ENCODE measurements around the gene TXNDC15. TPM values are rescaled to one million over a fixed set of nuclear protein-coding genes. Genes with fewer than 3 reads are reported as not detected.

TXNDC15 gene
- total and polyA plus RNA-seq, 4 donors, result 29.3 to 53.1 (median 44.2) TPM

DNA sequence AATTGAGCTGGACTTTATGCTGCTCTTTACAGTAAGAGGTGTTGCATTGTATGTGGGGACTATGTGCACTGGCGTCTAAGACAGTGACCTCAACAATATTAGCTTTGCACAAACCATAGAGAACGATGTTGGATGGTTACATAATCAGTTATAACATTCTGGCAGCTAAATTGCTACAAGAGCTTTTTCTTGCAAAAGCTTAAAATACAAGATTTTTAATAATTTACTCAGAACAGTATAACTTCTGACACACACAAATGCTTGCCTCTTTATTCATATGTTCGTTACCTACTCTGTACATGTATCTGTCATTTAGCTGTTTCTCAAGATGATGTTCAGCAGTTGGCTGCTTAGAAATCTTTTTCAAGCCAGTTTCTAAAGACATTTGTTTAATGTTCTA lies 16.8 kb upstream of the TXNDC15 start:
- TF ChIP-seq, protein P1, sequence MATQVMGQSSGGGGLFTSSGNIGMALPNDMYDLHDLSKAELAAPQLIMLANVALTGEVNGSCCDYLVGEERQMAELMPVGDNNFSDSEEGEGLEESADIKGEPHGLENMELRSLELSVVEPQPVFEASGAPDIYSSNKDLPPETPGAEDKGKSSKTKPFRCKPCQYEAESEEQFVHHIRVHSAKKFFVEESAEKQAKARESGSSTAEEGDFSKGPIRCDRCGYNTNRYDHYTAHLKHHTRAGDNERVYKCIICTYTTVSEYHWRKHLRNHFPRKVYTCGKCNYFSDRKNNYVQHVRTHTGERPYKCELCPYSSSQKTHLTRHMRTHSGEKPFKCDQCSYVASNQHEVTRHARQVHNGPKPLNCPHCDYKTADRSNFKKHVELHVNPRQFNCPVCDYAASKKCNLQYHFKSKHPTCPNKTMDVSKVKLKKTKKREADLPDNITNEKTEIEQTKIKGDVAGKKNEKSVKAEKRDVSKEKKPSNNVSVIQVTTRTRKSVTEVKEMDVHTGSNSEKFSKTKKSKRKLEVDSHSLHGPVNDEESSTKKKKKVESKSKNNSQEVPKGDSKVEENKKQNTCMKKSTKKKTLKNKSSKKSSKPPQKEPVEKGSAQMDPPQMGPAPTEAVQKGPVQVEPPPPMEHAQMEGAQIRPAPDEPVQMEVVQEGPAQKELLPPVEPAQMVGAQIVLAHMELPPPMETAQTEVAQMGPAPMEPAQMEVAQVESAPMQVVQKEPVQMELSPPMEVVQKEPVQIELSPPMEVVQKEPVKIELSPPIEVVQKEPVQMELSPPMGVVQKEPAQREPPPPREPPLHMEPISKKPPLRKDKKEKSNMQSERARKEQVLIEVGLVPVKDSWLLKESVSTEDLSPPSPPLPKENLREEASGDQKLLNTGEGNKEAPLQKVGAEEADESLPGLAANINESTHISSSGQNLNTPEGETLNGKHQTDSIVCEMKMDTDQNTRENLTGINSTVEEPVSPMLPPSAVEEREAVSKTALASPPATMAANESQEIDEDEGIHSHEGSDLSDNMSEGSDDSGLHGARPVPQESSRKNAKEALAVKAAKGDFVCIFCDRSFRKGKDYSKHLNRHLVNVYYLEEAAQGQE (IDR thresholded peaks at IDR 0.05), result no peak
- TF ChIP-seq YY1 (IDR thresholded peaks at IDR 0.05) (no peak), RAD21 (IDR thresholded peaks at IDR 0.05) (no peak)
- TF ChIP-seq, protein P2, sequence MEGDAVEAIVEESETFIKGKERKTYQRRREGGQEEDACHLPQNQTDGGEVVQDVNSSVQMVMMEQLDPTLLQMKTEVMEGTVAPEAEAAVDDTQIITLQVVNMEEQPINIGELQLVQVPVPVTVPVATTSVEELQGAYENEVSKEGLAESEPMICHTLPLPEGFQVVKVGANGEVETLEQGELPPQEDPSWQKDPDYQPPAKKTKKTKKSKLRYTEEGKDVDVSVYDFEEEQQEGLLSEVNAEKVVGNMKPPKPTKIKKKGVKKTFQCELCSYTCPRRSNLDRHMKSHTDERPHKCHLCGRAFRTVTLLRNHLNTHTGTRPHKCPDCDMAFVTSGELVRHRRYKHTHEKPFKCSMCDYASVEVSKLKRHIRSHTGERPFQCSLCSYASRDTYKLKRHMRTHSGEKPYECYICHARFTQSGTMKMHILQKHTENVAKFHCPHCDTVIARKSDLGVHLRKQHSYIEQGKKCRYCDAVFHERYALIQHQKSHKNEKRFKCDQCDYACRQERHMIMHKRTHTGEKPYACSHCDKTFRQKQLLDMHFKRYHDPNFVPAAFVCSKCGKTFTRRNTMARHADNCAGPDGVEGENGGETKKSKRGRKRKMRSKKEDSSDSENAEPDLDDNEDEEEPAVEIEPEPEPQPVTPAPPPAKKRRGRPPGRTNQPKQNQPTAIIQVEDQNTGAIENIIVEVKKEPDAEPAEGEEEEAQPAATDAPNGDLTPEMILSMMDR (IDR thresholded peaks at IDR 0.05; ENCODE audit: low read depth, low read length, missing input control), result no peak
- Histone ChIP-seq H3K27ac (ENCODE audit: low read depth in 1 of 2, low read length in 2 of 2) (no peak overlapping the region), H3K4me1 (ENCODE audit: control insufficient read depth in 4 of 4, insufficient read depth in 4 of 4, low read length in 3 of 4) (peaks cover 0 to 2% (median 0%) of the 10 kb centered on the region in 4 donors), H3K4me3 (ENCODE audit: low read depth in 1 of 3, low read length in 3 of 3) (no peak overlapping the region), H3K9me3 (ENCODE audit: control insufficient read depth in 4 of 4, low read length in 3 of 4) (no peaks in the 10 kb centered on the region), H3K9ac (ENCODE audit: low read depth in 1 of 2, low read length in 2 of 2) (no peak overlapping the region), H3K36me3 (ENCODE audit: control insufficient read depth in 4 of 4, insufficient read depth in 3 of 4, low read depth in 1 of 4, low read length in 3 of 4) (peaks cover 5 to 33% (median 26%) of the 10 kb centered on the region in 4 donors), H3K27me3 (ENCODE audit: control insufficient read depth in 4 of 4, insufficient read depth in 4 of 4, low read length in 3 of 4) (no peaks in the 10 kb centered on the region)
- DNase-seq (ENCODE audit: low spot score), result no peak
- 48% methylated on average over 3 of the region's 3 CpGs for WGBS

DNA sequence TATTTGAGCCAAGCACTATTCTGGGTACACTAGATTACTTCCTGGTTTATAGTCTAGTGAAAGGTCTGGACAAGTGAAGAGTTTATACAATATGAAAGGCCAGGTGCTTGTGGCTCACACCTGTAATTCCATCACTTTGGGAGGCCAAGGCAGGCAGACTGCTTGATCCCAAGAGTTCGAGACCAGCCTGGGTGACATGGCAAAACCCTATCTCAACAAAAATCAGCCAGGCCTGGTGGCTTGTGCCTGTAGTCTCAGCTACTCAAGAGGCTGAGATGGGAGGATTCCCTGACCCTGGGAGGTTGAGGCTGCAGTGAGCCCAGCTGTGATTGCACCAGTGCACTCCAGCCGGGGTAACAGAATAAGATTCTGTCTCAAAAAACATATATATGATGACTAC lies 9.5 kb upstream of the TXNDC15 start:
- Histone ChIP-seq H3K9ac (ENCODE audit: low read depth in 1 of 2, low read length in 2 of 2) (no peak overlapping the region), H3K9me3 (ENCODE audit: control insufficient read depth in 4 of 4, low read length in 3 of 4) (no peaks in the 10 kb centered on the region), H3K4me1 (ENCODE audit: control insufficient read depth in 4 of 4, insufficient read depth in 4 of 4, low read length in 3 of 4) (no peaks in the 10 kb centered on the region), H3K4me3 (ENCODE audit: low read depth in 1 of 3, low read length in 3 of 3) (no peak overlapping the region), H3K27ac (ENCODE audit: low read depth in 1 of 2, low read length in 2 of 2) (no peak overlapping the region), H3K36me3 (ENCODE audit: control insufficient read depth in 4 of 4, insufficient read depth in 3 of 4, low read depth in 1 of 4, low read length in 3 of 4) (peaks cover 0 to 5% (median under 1%) of the 10 kb centered on the region in 4 donors), H3K27me3 (ENCODE audit: control insufficient read depth in 4 of 4, insufficient read depth in 4 of 4, low read length in 3 of 4) (no peaks in the 10 kb centered on the region)
- DNase-seq (ENCODE audit: low spot score), result no peak
- TF ChIP-seq NR2F2 (IDR thresholded peaks at IDR 0.05) (no peak), SP1 (IDR thresholded peaks at IDR 0.05) (no peak), RAD21 (IDR thresholded peaks at IDR 0.05) (no peak), FOXA1 (IDR thresholded peaks at IDR 0.05) (no peak), HNF4G (IDR thresholded peaks at IDR 0.05) (no peak), RXRA (IDR thresholded peaks at IDR 0.05) (no peak), HNF4A (conservative IDR thresholded peaks at IDR 0.05) (no peak)
- TF ChIP-seq, protein P1 (IDR thresholded peaks at IDR 0.05), result no peak
- TF ChIP-seq, protein P2 (IDR thresholded peaks at IDR 0.05; ENCODE audit: low read depth, low read length, missing input control), result no peak
- TF ChIP-seq, protein P3, sequence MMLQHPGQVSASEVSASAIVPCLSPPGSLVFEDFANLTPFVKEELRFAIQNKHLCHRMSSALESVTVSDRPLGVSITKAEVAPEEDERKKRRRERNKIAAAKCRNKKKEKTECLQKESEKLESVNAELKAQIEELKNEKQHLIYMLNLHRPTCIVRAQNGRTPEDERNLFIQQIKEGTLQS (IDR thresholded peaks at IDR 0.05), result no peak
- 92% methylated on average over 2 of the region's 2 CpGs for WGBS

All from liver (tissue), 9 donors.